ENCODE data around the gene VPS8.

DNA sequence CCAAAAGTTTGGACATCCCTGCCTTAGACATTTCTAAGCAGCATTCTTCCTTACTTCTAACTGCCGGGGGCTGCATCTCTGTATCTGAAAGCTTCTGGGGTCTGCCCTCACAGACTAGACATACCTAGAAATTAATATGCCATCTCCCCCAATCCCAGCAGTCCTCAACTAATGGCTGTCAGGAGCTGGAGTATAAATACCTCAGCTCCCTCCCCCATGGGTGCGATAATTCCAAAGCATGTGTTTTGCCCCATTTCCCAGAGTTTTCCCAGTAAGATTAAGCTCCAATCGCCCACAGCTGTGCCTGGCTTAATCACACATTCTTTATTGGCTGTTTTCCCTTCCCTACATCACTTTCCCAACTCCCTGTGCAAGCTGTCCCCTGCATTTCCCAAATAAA, 13.8 kb upstream of the VPS8 start:
- TF ChIP-seq POLR2A (IDR thresholded peaks at IDR 0.05) = no peak
- TF ChIP-seq, protein P1, sequence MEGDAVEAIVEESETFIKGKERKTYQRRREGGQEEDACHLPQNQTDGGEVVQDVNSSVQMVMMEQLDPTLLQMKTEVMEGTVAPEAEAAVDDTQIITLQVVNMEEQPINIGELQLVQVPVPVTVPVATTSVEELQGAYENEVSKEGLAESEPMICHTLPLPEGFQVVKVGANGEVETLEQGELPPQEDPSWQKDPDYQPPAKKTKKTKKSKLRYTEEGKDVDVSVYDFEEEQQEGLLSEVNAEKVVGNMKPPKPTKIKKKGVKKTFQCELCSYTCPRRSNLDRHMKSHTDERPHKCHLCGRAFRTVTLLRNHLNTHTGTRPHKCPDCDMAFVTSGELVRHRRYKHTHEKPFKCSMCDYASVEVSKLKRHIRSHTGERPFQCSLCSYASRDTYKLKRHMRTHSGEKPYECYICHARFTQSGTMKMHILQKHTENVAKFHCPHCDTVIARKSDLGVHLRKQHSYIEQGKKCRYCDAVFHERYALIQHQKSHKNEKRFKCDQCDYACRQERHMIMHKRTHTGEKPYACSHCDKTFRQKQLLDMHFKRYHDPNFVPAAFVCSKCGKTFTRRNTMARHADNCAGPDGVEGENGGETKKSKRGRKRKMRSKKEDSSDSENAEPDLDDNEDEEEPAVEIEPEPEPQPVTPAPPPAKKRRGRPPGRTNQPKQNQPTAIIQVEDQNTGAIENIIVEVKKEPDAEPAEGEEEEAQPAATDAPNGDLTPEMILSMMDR (IDR thresholded peaks at IDR 0.05) = no peak

Measured in esophagus squamous epithelium (tissue), 4 donors.